ENCODE results near the gene COL6A2.
A peak's percentile ranks its signal among the peaks of the same experiment; 100 is the strongest.
"Not testable (repeated sequence)": the region's sequence is repeated elsewhere in the genome, so short reads cannot be mapped to it uniquely, and the experiment has no call there.

Gene COL6A2

DNA sequence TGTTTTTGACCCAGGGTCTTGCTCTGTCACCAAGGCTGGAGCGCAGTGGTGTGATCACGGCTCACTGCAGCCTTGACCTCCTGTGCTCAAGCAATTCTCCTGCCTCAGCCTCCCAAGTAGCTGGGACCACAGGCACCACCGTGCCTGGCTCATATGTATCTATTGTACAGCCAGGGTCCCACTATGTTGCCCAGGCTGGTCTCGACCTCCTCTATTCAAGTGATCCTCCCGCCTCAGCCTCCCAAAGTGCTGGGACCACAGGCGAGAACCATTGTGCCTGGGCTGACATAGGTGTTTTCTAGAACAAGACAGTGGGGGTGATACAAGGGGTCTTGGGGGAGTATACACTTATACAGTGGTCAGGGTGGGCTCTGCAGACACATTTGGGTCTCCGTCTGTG is 40.0 kb downstream of the COL6A2 start:
- Mint-ChIP-seq H3K27ac (ENCODE audit: low read depth) (no peak overlapping the region), H3K27me3 (peaks cover 18% of the 10 kb centered on the region), H3K9me3 (no peaks in the 10 kb centered on the region), H3K36me3 (ENCODE audit: insufficient read depth) (peaks cover 4% of the 10 kb centered on the region), H3K4me1 (no peaks in the 10 kb centered on the region), H3K4me3 (no peak overlapping the region)
- DNase-seq (ENCODE audit: low spot score in 2 of 2) (no peak), ATAC-seq (replicated peaks; ENCODE audit: extremely low read depth, poor library complexity, severe bottlenecking) (no peak)

DNA sequence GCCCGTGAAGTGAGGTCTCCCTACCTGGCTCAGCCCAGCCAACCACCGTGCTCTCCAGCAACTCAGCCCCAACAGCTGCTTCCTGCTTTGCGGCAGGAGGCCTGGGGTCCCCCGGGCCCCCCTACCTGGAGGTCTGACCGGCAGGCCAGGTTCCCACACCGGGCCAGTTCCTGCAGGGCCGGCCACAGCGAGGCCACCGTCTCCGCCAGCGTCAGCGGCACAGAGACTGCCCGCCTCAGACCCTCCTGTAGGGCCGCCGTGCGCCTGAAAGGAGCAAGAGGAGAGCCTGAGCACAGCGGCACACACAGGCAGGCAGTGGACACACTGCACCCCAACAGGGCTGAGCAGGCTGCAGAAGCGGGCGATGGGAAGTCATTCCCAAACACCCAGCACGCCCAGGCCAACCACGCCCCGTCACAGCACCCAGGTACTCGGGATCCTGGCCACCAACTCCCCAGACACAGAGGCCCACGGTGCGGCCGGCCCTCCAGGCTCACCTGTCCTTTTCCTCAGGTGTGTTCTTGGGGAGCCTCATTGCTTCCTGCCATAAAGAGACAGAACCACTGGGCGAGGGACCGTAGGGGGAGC is 40.6 kb downstream of the COL6A2 start:
- H3K27me3 Mint-ChIP-seq: peaks cover 18% of the 10 kb centered on the region
- H3K36me3 Mint-ChIP-seq (ENCODE audit: insufficient read depth): peaks cover 4% of the 10 kb centered on the region

DNA sequence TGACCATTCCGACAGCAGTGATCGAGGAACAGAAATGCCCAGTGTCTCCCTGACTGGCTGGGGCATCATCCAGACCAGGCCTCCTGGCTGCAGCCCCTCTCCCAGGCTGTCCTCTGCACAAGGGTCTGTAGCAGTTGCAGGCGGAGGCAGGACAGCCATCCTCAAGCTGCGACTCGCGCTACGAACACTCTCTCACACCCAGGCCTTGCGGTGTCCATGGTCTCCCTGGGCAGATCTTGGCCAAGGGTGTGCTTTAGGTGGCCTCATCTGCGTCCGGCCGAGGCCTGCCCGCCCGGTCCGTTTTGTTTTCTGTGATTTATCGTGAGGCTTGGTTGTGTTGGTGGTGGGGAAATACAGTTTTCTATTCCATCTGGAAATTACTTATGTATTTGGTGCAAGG is 41.8 kb downstream of the COL6A2 start:
- Mint-ChIP-seq H3K36me3 (ENCODE audit: insufficient read depth) (peaks cover 4% of the 10 kb centered on the region), H3K9me3 (no peaks in the 10 kb centered on the region), H3K4me1 (peaks cover 8% of the 10 kb centered on the region), H3K27me3 (peaks cover 18% of the 10 kb centered on the region), H3K4me3 (no peak overlapping the region), H3K27ac (ENCODE audit: low read depth) (no peak overlapping the region)
- DNase-seq (ENCODE audit: low spot score in 2 of 2) (no peak), ATAC-seq (replicated peaks; ENCODE audit: extremely low read depth, poor library complexity, severe bottlenecking) (no peak)

More for the DNA sequence above, 40.6 kb downstream of the COL6A2 start:
- Mint-ChIP-seq H3K4me3 (no peak overlapping the region), H3K4me1 (peaks cover under 1% of the 10 kb centered on the region), H3K27ac (ENCODE audit: low read depth) (no peak overlapping the region), H3K9me3 (no peaks in the 10 kb centered on the region)
- DNase-seq (ENCODE audit: low spot score in 2 of 2): no peak
- no peak for ATAC-seq (replicated peaks; ENCODE audit: extremely low read depth, poor library complexity, severe bottlenecking)

DNA sequence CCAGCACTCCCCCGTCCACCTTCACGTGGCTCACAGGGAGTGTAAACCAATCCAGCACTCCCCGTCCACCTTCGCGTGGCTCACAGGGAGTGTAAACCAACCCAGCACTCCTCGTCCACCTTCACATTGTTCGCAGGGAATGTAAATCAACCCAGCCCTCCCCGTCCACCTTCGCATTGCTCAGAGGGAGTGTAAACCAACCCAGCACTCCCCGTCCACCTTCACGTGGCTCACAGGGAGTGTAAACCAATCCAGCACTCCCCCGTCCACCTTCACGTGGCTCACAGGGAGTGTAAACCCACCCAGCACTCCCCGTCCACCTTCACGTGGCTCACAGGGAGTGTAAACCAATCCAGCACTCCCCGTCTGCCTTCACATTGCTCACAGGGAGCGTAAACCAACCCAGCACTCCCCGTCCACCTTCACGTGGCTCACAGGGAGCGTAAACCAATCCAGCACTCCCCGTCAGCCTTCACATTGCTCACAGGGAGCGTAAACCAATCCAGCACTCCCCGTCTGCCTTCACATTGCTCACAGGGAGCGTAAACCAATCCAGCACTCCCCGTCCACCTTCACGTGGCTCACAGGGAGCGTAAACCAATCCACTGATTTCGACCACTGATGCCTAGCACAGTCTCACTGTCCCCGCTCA is 42.6 kb downstream of the COL6A2 start:
- DNase-seq (ENCODE audit: low spot score in 2 of 2); H3K4me1 Mint-ChIP-seq; ATAC-seq (replicated peaks; ENCODE audit: extremely low read depth, poor library complexity, severe bottlenecking); H3K27ac Mint-ChIP-seq (ENCODE audit: low read depth); H3K36me3 Mint-ChIP-seq (ENCODE audit: insufficient read depth); H3K4me3 Mint-ChIP-seq; H3K9me3 Mint-ChIP-seq: not testable (repeated sequence)
- peaks cover 18% of the 10 kb centered on the region for H3K27me3 Mint-ChIP-seq

DNA sequence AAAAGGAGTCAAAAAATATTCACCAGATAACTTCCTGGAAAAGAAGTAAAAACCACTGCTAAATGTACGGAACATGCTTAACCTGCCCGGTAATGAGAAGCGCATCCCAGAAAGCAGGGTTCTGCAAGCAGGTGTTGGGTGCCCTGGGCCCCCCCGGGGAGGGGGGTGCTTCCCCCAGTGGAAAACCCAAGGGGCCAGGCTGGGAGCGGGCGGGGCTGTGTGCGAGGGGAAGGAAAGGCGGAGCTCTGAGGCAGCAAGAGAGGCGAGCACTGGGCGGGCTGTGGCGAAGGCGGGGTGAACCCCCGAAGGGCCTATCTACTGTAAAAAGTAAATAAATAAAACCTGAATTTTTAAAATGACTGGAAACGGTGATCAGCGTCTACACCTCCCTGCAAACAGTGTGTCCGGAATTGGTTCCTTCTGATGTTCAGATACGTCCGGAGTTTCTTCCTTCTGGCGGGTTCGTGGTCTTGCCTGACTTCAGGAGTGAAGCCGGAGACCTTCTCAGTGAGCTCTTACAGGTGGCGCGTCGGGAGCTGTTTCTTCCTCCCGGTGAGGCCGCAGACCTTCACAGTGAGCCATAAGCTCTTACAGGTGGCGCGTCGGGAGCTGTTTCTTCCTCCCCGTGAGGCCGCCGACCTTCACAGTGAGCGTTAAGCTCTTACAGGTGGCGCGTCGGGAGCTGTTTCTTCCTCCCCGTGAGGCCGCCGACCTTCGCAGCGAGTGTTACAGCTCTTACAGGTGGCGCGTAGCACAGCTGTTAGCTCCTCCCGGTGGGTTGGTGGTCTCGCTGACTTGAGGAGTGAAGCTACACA is 44.1 kb downstream of the COL6A2 start:
- H3K4me1 Mint-ChIP-seq: peaks cover 8% of the 10 kb centered on the region
- no peak for ATAC-seq (replicated peaks; ENCODE audit: extremely low read depth, poor library complexity, severe bottlenecking)
- H3K4me3 Mint-ChIP-seq: no peak overlapping the region
- H3K27me3 Mint-ChIP-seq: peaks cover 18% of the 10 kb centered on the region
- no peak for DNase-seq (ENCODE audit: low spot score in 2 of 2)
- peak overlapping the region; percentile 70 for H3K27ac Mint-ChIP-seq (ENCODE audit: low read depth)
- H3K9me3 Mint-ChIP-seq: no peaks in the 10 kb centered on the region
- peaks cover 4% of the 10 kb centered on the region for H3K36me3 Mint-ChIP-seq (ENCODE audit: insufficient read depth)

DNA sequence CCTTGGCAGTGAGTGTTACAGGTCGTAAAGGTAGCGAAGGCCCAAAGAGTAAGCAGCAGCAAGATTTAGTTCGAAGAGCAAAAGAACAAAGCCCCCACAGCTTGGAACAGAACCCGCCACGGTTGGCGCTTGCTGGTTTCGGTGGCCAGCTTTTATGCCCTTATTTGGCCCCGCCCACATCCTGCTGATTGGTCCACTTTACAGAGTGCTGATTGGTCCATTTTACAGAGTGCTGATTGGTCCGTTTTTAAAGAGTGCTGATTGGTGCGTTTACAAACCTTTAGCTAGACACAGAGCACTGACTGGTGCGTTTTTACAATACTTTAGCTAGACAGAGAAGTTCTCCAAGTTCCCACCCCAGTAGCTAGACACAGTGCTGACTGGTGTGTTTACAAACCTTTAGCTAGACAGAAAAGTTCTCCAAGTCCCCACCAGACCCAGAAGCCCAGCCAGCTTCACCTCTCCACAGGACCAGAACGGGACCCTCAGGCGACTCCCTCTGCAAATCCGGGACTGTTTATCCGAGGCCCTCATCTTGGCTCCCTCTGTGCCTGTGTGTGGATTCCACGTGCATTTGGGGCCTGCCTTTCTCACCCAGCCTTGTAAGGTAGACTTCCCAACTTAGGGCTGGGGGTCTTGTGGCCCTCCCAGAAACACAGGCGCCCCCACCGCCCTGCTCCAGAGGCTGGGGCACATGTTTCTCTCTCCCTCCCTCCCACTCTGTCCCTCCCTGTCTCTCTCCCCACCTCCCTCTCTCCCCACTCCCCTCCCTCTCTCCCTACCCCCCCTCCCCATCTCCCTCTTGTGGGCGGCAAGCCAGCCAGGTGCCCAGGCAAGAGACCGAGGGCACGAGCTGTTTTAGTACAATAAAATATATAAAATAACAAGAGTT is 44.9 kb downstream of the COL6A2 start:
- no peaks in the 10 kb centered on the region for H3K9me3 Mint-ChIP-seq
- peaks cover 14% of the 10 kb centered on the region for H3K27me3 Mint-ChIP-seq
- DNase-seq (ENCODE audit: low spot score in 2 of 2): no peak
- H3K4me3 Mint-ChIP-seq: no peak overlapping the region
- peaks cover 8% of the 10 kb centered on the region for H3K4me1 Mint-ChIP-seq
- peak overlapping the region; percentile 90 for H3K27ac Mint-ChIP-seq (ENCODE audit: low read depth)
- H3K36me3 Mint-ChIP-seq (ENCODE audit: insufficient read depth): peaks cover 4% of the 10 kb centered on the region
- ATAC-seq (replicated peaks; ENCODE audit: extremely low read depth, poor library complexity, severe bottlenecking): no peak

DNA sequence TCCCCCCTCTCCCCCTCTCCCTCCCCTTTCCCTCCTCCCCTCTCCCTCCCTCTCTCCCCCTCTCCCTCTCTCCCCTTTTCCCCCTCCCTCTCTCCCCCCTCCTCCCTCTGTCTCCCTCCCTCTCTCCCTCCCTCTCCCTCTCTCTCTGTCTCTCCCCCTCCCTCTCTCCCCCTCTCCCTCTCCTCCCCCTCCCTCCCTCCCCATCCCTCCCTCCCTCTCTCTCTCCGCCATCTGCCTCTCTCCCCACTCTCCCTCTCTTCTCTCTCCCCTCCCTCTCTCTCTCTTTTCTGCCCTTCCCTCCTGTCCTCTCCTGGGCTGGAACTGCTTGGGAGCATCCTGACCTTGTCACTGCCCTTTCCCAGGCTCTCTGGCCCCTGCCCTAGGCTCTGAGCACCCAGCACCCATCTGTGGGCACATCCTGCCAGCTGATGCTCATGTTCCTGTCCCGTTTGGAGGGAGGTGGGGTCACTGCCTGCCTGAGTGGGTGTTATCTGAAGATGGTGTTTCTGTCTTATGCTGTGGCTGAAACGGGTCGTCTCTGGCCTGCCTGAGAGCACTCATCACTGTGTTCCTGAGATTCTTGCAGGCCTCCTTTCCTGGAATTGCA is 46.7 kb downstream of the COL6A2 start:
- Mint-ChIP-seq H3K9me3 (no peaks in the 10 kb centered on the region), H3K36me3 (ENCODE audit: insufficient read depth) (peaks cover 4% of the 10 kb centered on the region), H3K27ac (ENCODE audit: low read depth) (peak overlapping the region; percentile 90), H3K4me3 (peak overlapping the region; percentile 75), H3K4me1 (peaks cover 8% of the 10 kb centered on the region), H3K27me3 (peaks cover 8% of the 10 kb centered on the region)
- DNase-seq (ENCODE audit: low spot score in 2 of 2) (no peak), ATAC-seq (replicated peaks; ENCODE audit: extremely low read depth, poor library complexity, severe bottlenecking) (no peak)

DNA sequence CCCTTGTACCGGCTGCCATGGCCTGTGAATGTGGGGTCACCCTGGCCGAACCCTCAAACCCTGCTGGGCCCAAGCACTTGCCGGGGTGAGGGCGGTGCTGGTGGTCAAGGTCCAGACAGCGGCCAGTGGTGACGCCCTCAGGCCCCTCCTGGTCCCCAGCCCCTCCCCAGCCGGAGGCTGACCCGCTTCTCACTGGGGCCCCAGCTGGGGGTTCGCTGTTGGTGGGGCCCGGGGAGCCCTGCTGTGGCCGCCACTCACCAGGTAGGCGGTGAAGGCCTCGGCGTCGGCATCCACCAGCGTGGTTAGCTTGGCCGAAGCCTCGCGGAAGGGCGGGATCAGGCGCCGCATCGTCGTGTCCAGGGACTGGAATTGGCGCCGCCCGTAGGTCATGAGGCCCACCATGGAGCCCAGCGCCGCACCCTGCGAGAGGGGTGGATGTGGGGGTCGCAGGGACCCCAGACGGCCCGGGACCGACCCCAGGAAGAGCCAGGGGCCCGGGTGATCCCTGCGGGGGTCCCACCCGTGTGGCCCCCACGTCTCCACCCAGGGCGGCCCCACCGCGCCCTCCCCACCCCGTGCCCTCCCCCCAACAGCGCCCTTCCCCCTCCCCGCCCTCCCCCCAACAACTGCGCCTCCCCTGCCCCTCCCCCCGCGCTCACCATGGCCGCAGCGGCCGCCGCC is 47.4 kb downstream of the COL6A2 start:
- Mint-ChIP-seq H3K4me3 (peak overlapping the region; percentile 38), H3K4me1 (peaks cover 8% of the 10 kb centered on the region), H3K27ac (ENCODE audit: low read depth) (no peak overlapping the region), H3K36me3 (ENCODE audit: insufficient read depth) (peaks cover 4% of the 10 kb centered on the region), H3K9me3 (no peaks in the 10 kb centered on the region), H3K27me3 (peaks cover 5% of the 10 kb centered on the region)
- ATAC-seq (replicated peaks; ENCODE audit: extremely low read depth, poor library complexity, severe bottlenecking) (no peak), DNase-seq (ENCODE audit: low spot score in 2 of 2) (no peak)

DNA sequence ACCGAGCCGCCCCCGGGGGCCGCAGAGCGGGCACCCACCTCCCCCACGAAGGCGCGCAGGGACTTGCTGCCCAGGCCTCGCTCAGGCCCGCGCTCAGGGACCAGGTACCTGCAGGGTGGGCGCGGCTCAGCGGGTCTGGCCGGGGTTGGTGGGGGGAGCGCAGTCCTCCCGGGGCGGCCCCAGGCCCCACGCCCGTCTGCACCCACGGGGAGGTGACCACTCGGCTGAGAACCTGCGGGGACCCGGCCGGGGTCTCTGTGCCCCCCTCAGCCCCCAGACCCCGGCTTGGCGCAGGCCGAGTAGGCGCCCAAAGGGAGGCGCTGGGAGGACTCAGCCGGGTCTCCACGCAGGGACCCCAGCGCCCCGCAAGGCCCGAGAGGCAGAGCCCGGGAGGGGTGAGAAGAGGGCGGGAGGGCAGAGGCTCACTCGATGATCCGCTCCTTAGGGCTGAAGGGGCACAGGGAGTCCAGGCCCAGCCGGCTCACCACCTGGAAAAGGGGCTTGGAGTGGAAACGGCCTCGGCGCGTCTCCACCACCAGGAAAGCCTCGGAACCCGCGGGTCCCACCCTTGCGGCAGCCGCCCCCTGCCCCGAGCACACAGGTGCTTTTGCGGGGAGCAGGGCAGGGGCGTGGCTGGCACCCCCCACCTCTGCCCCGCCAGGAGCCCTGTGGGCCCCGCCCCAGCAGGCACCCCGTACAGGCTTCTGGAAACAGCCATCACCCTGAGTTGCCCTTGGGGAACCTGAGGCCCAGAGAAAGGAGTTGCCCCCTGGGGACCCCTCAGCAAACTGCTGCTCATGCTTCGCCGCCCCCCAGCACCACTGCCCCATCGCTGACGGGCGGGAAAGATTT is 48.2 kb downstream of the COL6A2 start:
- Mint-ChIP-seq H3K9me3 (no peaks in the 10 kb centered on the region), H3K4me1 (peaks cover 8% of the 10 kb centered on the region), H3K27me3 (no peaks in the 10 kb centered on the region), H3K36me3 (ENCODE audit: insufficient read depth) (peaks cover 4% of the 10 kb centered on the region), H3K27ac (ENCODE audit: low read depth) (no peak overlapping the region), H3K4me3 (no peak overlapping the region)
- no peak for ATAC-seq (replicated peaks; ENCODE audit: extremely low read depth, poor library complexity, severe bottlenecking)
- DNase-seq (ENCODE audit: low spot score in 2 of 2): no peak

DNA sequence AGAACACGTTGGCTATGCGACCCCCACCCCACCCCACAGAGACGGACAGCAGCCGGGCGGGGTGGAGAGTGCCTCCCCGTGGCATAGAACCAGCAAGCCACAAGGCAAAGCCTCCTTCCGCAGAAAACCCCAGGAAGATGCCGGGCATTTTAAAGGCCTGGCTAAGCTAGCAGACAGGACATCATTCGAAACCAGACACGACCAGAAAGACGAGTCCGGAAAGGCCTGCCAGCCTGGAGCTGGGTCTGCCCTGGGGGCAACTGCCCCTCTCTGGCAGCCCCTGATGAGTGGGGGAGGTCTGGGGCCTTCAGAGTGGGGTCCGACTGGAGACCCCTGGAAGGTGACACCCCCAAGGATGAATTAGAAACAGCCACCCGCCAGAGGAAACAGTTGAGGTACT is 48.9 kb downstream of the COL6A2 start:
- H3K9me3 Mint-ChIP-seq: no peaks in the 10 kb centered on the region
- H3K27me3 Mint-ChIP-seq: no peaks in the 10 kb centered on the region
- no peak for ATAC-seq (replicated peaks; ENCODE audit: extremely low read depth, poor library complexity, severe bottlenecking)
- no peak for DNase-seq (ENCODE audit: low spot score in 2 of 2)
- H3K4me1 Mint-ChIP-seq: peaks cover 8% of the 10 kb centered on the region
- H3K27ac Mint-ChIP-seq (ENCODE audit: low read depth): no peak overlapping the region
- H3K36me3 Mint-ChIP-seq (ENCODE audit: insufficient read depth): peaks cover 4% of the 10 kb centered on the region
- H3K4me3 Mint-ChIP-seq: no peak overlapping the region

DNA sequence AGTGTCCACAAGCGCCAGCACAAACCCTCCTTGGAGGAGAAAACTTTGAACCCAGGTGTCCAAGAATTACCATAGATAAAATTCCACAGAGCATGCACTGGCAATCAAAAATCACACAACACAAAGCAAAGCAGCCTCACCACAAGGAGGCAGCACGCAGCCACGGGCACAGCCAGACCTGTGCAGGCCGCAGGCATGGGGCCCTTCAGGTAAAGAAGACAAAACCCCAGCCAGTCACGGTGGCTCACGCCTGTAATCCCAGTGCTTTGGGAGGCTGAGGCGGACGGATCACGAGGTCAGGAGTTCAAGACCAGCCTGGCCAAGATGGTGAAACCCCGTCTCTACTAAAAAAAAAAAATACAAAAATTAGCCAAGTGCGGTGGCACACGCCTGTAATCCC is 49.5 kb downstream of the COL6A2 start:
- not testable (repeated sequence) for H3K27me3 Mint-ChIP-seq; DNase-seq (ENCODE audit: low spot score in 2 of 2); ATAC-seq (replicated peaks; ENCODE audit: extremely low read depth, poor library complexity, severe bottlenecking); H3K4me1 Mint-ChIP-seq; H3K9me3 Mint-ChIP-seq; H3K27ac Mint-ChIP-seq (ENCODE audit: low read depth); H3K36me3 Mint-ChIP-seq (ENCODE audit: insufficient read depth); H3K4me3 Mint-ChIP-seq

Measured in central memory CD8-positive, alpha-beta T cell (primary cell).